Measurements from ENCODE around the gene BACH2.

GRCh38 chr6:90033746-90034271 is 262.8 kb downstream of the BACH2 start:
- TF ChIP-seq CTCF (IDR thresholded peaks at IDR 0.05; ENCODE audit: low read depth, low read length, poor library complexity, severe bottlenecking) (no peak), EZH2phosphoT487 (IDR thresholded peaks at IDR 0.05; ENCODE audit: borderline replicate concordance, low read length) (no peak)
